Activated naive CD4-positive, alpha-beta T cell treated with anti-CD3 and anti-CD28 coated beads for 36 hours (primary cell): ENCODE measurements around the gene TKTL1. TPM values are rescaled to one million over a fixed set of nuclear protein-coding genes. Genes with fewer than 3 reads are reported as not detected.
"Not testable (repeated sequence)": the region's sequence is repeated elsewhere in the genome, so short reads cannot be mapped to it uniquely, and the experiment has no call there.

Experiments
- CTCF ChIA-PET: fragments of 350-600 bp; sonication (Branson Sonifier 250); formaldehyde crosslinking; loops from one replicate; lab custom pipeline; 2021; ENCODE audit warnings: antibody characterized with exemption; lab: Charles Lee
- DNase-seq: peaks from one replicate; pipeline ENCODE4 v3.0.0-alpha.2; 2020
- H3K27ac Mint-ChIP-seq: one replicate; pipeline ENCODE4 v1.8.0; 2021; ENCODE audit warnings: mild to moderate bottlenecking, mixed read lengths
- H3K27me3 Mint-ChIP-seq: one replicate; pipeline ENCODE4 v1.8.0; 2021; ENCODE audit warnings: low read depth, mixed read lengths
- H3K36me3 Mint-ChIP-seq: one replicate; pipeline ENCODE4 v1.8.0; 2021; ENCODE audit warnings: low read depth, mixed read lengths
- H3K4me1 Mint-ChIP-seq: one replicate; pipeline ENCODE4 v1.8.0; 2021; ENCODE audit warnings: low read depth, mixed read lengths
- H3K4me3 Mint-ChIP-seq: one replicate; pipeline ENCODE4 v1.8.0; 2021; ENCODE audit warnings: mild to moderate bottlenecking, moderate library complexity, mixed read lengths
- H3K9me3 Mint-ChIP-seq: one replicate; pipeline ENCODE4 v1.8.0; 2021; ENCODE audit warnings: mixed read lengths
- intact Hi-C: fragments of 100-400 bp; cut with micrococcal nuclease; formaldehyde crosslinking; loops from one replicate; pipeline ENCODE4 v1.15.1; 2023
- total RNA-seq, 2 experiments: library from RNA; stranded (reverse); gene quantifications; one replicate each; pipeline ENCODE4 v1.2.3, GENCODE V29; 2021

The TKTL1 gene, protein sequence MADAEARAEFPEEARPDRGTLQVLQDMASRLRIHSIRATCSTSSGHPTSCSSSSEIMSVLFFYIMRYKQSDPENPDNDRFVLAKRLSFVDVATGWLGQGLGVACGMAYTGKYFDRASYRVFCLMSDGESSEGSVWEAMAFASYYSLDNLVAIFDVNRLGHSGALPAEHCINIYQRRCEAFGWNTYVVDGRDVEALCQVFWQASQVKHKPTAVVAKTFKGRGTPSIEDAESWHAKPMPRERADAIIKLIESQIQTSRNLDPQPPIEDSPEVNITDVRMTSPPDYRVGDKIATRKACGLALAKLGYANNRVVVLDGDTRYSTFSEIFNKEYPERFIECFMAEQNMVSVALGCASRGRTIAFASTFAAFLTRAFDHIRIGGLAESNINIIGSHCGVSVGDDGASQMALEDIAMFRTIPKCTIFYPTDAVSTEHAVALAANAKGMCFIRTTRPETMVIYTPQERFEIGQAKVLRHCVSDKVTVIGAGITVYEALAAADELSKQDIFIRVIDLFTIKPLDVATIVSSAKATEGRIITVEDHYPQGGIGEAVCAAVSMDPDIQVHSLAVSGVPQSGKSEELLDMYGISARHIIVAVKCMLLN
- total RNA-seq, result not detected

- CTCF ChIA-PET, result no interaction called here
- no peak for DNase-seq
- Mint-ChIP-seq H3K4me1 (no peaks in the 10 kb centered on the region), H3K27me3 (no peaks in the 10 kb centered on the region), H3K36me3 (no peaks in the 10 kb centered on the region), H3K9me3 (no peaks in the 10 kb centered on the region), H3K4me3 (no peak within 1 kb of the TSS), H3K27ac (no peak within 1 kb of the TSS)
- intact Hi-C loops, result no loop called here
Observed at GRCh38 chrX:154295664-154296310, at the start of gene TKTL1. TSS of gene TKTL1 (plus strand) at chrX:154295795. CDS start at chrX:154295860, 65 bp downstream.

DNA sequence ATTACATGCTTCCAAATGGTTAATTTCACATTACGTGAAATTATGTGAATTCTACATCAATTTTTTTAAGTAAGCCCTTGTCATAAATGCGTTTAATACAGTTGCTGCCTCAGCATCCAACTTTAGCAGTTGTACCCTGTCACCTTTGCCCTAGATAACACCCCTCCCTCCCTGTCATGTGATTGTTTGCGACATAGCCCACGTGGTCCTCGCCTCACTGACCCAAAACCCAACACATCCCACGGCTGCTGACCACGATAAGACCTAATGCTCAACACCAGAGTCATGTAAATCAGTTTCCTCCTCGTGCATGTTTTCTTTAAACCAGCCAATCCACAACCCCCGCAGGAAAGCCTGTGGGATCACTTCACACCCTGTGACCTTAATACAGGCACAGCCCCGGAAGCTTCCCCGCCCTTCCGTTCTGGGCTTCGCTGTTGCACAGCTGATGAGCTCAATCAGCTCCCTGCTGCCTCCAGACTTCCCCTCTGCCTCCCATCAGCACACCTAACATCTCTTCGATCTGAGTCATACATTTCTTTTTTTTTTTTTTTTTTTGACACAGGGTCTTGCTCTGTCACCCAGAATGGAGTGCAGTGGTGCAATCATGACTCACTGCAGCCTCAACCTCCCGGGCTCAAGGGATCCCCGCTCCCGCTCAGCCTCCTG lies 48.1 kb upstream of the TKTL1 start:
- intact Hi-C loops, DNase-seq, CTCF ChIA-PET, H3K27me3 Mint-ChIP-seq, H3K9me3 Mint-ChIP-seq, H3K36me3 Mint-ChIP-seq, H3K4me3 Mint-ChIP-seq, H3K4me1 Mint-ChIP-seq, H3K27ac Mint-ChIP-seq: not testable (repeated sequence)

GRCh38 chrX:154248076-154248475 lies 47.5 kb upstream of the TKTL1 start:
- H3K9me3 Mint-ChIP-seq, H3K27ac Mint-ChIP-seq, H3K4me1 Mint-ChIP-seq, H3K4me3 Mint-ChIP-seq, H3K36me3 Mint-ChIP-seq, CTCF ChIA-PET, intact Hi-C loops, DNase-seq, H3K27me3 Mint-ChIP-seq: not testable (repeated sequence)

DNA sequence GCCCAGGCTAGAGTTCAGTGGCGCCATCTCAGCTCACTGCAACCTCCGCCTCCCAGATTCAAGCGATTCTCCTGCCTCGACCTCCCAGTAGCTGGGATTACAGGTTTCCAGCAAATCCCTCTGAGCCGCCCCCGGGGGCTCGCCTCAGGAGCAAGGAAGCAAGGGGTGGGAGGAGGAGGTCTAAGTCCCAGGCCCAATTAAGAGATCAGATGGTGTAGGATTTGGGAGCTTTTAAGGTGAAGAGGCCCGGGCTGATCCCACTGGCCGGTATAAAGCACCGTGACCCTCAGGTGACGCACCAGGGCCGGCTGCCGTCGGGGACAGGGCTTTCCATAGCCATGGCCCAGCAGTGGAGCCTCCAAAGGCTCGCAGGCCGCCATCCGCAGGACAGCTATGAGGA lies 38.3 kb upstream of the TKTL1 start, which contains the start of gene OPN1MW3:
Gene OPN1MW3 (plus strand): TSS at position 301 of the 400 bp plus-strand sequence. CDS start 38 bp downstream, at position 339.
- H3K27me3 Mint-ChIP-seq, H3K4me1 Mint-ChIP-seq, H3K27ac Mint-ChIP-seq, intact Hi-C loops, H3K36me3 Mint-ChIP-seq, H3K4me3 Mint-ChIP-seq, H3K9me3 Mint-ChIP-seq, CTCF ChIA-PET, DNase-seq: not testable (repeated sequence)

- H3K27ac Mint-ChIP-seq, result not testable (repeated sequence)
Observed at GRCh38 chrX:154258711-154259110, 36.9 kb upstream of the TKTL1 start.

GRCh38 chrX:154263072-154263471 lies 32.5 kb upstream of the TKTL1 start:
- H3K4me1 Mint-ChIP-seq, H3K27me3 Mint-ChIP-seq, CTCF ChIA-PET, intact Hi-C loops, H3K36me3 Mint-ChIP-seq, H3K9me3 Mint-ChIP-seq, DNase-seq, H3K4me3 Mint-ChIP-seq, H3K27ac Mint-ChIP-seq: not testable (repeated sequence)

More at GRCh38 chrX:154258711-154259110, 36.9 kb upstream of the TKTL1 start:
- intact Hi-C loops, H3K9me3 Mint-ChIP-seq, H3K4me3 Mint-ChIP-seq, H3K36me3 Mint-ChIP-seq, CTCF ChIA-PET, H3K4me1 Mint-ChIP-seq, H3K27me3 Mint-ChIP-seq, DNase-seq: not testable (repeated sequence)

DNA sequence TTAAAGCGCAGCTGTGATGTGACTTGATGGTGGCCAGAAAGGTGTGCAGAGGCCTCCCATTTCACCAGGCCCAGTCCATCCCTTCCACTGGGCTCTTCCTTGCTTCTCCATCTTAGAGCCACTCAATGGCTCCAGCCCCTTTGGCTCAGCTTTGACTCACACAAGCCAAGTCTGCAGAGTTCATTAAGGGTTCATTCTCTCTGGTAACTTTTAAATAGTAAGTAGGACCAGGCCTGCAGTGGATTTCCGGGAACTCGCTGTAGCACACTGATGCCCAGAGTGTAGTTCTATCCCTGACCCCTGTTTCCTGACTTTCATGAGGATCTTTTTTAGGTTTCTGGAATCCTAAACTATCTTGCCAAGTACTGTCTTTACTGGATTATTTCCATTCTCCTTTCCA lies 26.4 kb upstream of the TKTL1 start:
- CTCF ChIA-PET, result not testable (repeated sequence)

GRCh38 chrX:154284489-154285338 lies 10.9 kb upstream of the TKTL1 start:
- H3K4me3 Mint-ChIP-seq, CTCF ChIA-PET, DNase-seq, H3K27ac Mint-ChIP-seq, H3K27me3 Mint-ChIP-seq, H3K36me3 Mint-ChIP-seq, H3K9me3 Mint-ChIP-seq, intact Hi-C loops, H3K4me1 Mint-ChIP-seq: not testable (repeated sequence)

More for the DNA sequence above, 26.4 kb upstream of the TKTL1 start:
- DNase-seq, H3K4me1 Mint-ChIP-seq, H3K27me3 Mint-ChIP-seq, H3K4me3 Mint-ChIP-seq, H3K36me3 Mint-ChIP-seq, intact Hi-C loops, H3K9me3 Mint-ChIP-seq, H3K27ac Mint-ChIP-seq: not testable (repeated sequence)

- DNase-seq, H3K27me3 Mint-ChIP-seq, H3K4me3 Mint-ChIP-seq, H3K36me3 Mint-ChIP-seq, CTCF ChIA-PET, intact Hi-C loops, H3K9me3 Mint-ChIP-seq, H3K27ac Mint-ChIP-seq, H3K4me1 Mint-ChIP-seq: not testable (repeated sequence)
Observed at GRCh38 chrX:154286406-154286805, 9.2 kb upstream of the TKTL1 start.

DNA sequence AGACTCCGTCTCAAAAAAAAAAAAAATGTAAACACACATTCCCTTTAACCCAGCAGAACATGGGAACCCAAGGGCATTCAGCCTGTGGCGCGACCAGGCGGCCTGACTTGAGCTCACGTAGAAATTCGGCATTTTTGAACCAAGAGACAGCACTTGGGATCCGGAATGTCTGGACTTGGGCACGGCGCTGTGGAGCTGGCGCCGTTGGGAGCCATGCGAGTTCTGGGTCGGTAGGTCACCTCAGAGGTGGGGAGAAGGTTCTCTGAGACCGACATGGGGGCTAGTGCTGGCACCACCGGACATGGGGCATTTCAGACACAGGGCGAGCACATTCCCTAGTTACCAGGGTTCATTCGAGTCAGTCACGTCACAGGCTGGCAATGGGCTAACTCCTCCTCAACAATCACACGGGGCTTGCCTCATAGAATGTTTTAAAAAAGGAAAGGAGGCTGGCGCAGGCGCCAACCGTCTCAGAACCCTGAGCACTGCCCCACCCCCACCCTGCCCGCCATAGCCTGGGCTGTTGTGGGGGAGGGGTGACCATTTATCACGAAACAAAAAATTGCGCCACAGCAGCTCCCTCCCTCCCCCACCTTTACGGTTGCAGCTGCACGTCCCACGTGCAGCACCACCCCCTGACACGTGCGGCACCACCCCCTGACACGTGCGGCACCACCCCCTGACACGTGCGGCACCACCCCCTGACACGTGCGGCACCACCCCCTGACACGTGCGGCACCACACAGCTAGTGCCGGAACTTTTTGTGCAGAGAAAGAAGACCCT lies 612 bp upstream of the TKTL1 start, which contains the start of gene TEX28:
Gene TEX28 (minus strand): TSS at position 334 of the 784 bp plus-strand sequence. CDS start 3,007 bp downstream, outside the sequence.
- intact Hi-C loops, result no loop called here
- no peak within 1 kb of the TSS for H3K27ac Mint-ChIP-seq
- H3K4me3 Mint-ChIP-seq, result no peak within 1 kb of the TSS
- CTCF ChIA-PET, result no interaction called here
- no peak for DNase-seq
- no peaks in the 10 kb centered on the region for H3K36me3 Mint-ChIP-seq
- H3K4me1 Mint-ChIP-seq, result no peaks in the 10 kb centered on the region
- no peaks in the 10 kb centered on the region for H3K9me3 Mint-ChIP-seq
- H3K27me3 Mint-ChIP-seq, result no peaks in the 10 kb centered on the region

- intact Hi-C loops, result no loop called here
- Mint-ChIP-seq H3K36me3 (no peaks in the 10 kb centered on the region), H3K9me3 (no peaks in the 10 kb centered on the region), H3K4me1 (no peaks in the 10 kb centered on the region), H3K27me3 (no peaks in the 10 kb centered on the region), H3K4me3 (no peak overlapping the region), H3K27ac (no peak overlapping the region)
- DNase-seq, result no peak
- CTCF ChIA-PET, result interaction anchor here (0.6 kb wide), 1 partner anchor 18 kb away, joined by 3 read pairs; no protein-coding TSS in a partner anchor
Observed at GRCh38 chrX:154296731-154297130, 1.1 kb downstream of the TKTL1 start.
